ENCODE data around the gene GPR27.

GPR27 gene

DNA sequence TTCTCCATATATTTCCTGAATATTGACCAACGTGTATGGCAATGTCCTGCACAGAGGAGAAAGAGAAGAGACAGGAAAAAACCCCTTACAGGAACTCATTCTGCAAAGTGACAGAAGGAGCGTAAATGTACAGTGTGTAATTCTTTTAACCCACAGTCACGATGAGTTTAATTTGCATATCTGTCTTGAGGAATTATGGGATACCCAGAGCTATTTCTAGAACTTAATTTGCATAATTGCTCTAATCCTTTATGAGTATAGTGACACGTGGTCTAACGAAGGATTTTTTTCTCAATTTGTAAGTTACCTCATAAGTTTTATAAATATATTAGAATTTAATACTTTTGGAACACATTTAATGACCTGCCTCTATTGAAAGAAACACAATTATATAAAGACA is 9.8 kb downstream of the GPR27 start:
- Histone ChIP-seq H3K27ac (ENCODE audit: low read depth, low read length) (no peak overlapping the region), H3K79me2 (ENCODE audit: insufficient read depth, low read length) (no peaks in the 10 kb centered on the region), H4K20me1 (ENCODE audit: low read depth, low read length) (no peaks in the 10 kb centered on the region), H3F3A (ENCODE audit: insufficient read depth) (no peaks in the 10 kb centered on the region), H3K4me2 (ENCODE audit: low read depth, low read length, poor library complexity, severe bottlenecking) (no peak overlapping the region), H3K4me3 (ENCODE audit: insufficient read depth, low read length, poor library complexity, severe bottlenecking) (no peak overlapping the region), H3K36me3 (ENCODE audit: low read length) (no peaks in the 10 kb centered on the region), H3K27me3 (ENCODE audit: low read length) (no peaks in the 10 kb centered on the region), H3K9ac (ENCODE audit: low read length) (no peak overlapping the region), H3K9me3 (ENCODE audit: insufficient read depth, low read length) (no peaks in the 10 kb centered on the region), H2AFZ (ENCODE audit: low read depth, low read length, severe bottlenecking) (no peak overlapping the region), H3K9me2 (replicated peaks; ENCODE audit: insufficient read depth, low read length) (no peaks in the 10 kb centered on the region)
- no peak for TF ChIP-seq EZH2phosphoT487 (conservative IDR thresholded peaks at IDR 0.05; ENCODE audit: low read length)
- TF ChIP-seq, protein P1, sequence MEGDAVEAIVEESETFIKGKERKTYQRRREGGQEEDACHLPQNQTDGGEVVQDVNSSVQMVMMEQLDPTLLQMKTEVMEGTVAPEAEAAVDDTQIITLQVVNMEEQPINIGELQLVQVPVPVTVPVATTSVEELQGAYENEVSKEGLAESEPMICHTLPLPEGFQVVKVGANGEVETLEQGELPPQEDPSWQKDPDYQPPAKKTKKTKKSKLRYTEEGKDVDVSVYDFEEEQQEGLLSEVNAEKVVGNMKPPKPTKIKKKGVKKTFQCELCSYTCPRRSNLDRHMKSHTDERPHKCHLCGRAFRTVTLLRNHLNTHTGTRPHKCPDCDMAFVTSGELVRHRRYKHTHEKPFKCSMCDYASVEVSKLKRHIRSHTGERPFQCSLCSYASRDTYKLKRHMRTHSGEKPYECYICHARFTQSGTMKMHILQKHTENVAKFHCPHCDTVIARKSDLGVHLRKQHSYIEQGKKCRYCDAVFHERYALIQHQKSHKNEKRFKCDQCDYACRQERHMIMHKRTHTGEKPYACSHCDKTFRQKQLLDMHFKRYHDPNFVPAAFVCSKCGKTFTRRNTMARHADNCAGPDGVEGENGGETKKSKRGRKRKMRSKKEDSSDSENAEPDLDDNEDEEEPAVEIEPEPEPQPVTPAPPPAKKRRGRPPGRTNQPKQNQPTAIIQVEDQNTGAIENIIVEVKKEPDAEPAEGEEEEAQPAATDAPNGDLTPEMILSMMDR (IDR thresholded peaks at IDR 0.05; ENCODE audit: insufficient read depth, low read length, poor library complexity, severe bottlenecking) = no peak

DNA sequence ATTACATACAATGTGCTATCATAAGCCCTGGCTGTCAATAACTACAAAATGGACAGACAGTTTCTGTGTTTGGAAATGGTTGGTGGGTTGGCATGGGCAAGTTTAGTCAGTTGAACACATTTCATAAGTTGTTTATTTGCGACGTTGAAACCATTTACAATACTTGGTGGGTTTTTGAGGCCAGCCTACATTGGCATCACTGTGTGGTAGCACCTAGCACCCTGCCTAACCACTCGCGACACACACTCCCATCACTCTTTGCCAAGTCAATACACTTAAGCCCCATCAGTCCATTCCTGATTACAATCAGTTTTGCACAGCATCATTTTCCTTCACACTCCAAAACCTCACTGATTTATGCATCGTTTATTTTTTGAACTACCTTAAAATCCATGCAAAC is 17.5 kb downstream of the GPR27 start:
- Histone ChIP-seq H3K9ac (ENCODE audit: low read length) (no peak overlapping the region), H3K4me2 (ENCODE audit: low read depth, low read length, poor library complexity, severe bottlenecking) (no peak overlapping the region), H4K20me1 (ENCODE audit: low read depth, low read length) (no peaks in the 10 kb centered on the region), H3K9me2 (replicated peaks; ENCODE audit: insufficient read depth, low read length) (no peaks in the 10 kb centered on the region), H3K27me3 (ENCODE audit: low read length) (no peaks in the 10 kb centered on the region), H3K27ac (ENCODE audit: low read depth, low read length) (no peak overlapping the region), H3K79me2 (ENCODE audit: insufficient read depth, low read length) (no peaks in the 10 kb centered on the region), H2AFZ (ENCODE audit: low read depth, low read length, severe bottlenecking) (no peak overlapping the region), H3K36me3 (ENCODE audit: low read length) (no peaks in the 10 kb centered on the region), H3K9me3 (ENCODE audit: insufficient read depth, low read length) (no peaks in the 10 kb centered on the region), H3F3A (ENCODE audit: insufficient read depth) (no peaks in the 10 kb centered on the region), H3K4me3 (ENCODE audit: insufficient read depth, low read length, poor library complexity, severe bottlenecking) (no peak overlapping the region)
- no peak for TF ChIP-seq EZH2phosphoT487 (conservative IDR thresholded peaks at IDR 0.05; ENCODE audit: low read length)
- TF ChIP-seq, protein P1 (IDR thresholded peaks at IDR 0.05; ENCODE audit: insufficient read depth, low read length, poor library complexity, severe bottlenecking) = no peak

DNA sequence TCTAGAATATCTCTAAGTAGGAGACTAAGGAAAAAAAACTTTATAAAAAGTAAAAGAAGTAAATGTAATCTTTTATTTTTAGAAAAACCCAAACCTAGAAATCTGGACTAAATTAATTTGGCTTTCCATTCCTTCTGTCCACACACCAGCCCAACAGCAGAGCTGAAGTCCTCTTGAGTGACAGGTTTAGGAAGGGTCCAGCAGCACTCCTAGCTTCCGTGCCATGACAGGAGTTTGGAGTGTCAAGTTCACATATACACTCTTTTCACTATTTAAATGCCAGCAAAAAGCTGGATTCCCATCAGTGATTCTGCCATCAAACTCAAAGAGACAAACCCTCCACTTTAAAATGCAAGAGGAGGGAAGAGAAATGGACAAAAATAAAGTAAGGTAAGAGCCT is 18.2 kb downstream of the GPR27 start:
- Histone ChIP-seq H3K36me3 (ENCODE audit: low read length) (no peaks in the 10 kb centered on the region), H3K4me3 (ENCODE audit: insufficient read depth, low read length, poor library complexity, severe bottlenecking) (no peak overlapping the region), H4K20me1 (ENCODE audit: low read depth, low read length) (no peaks in the 10 kb centered on the region), H3K79me2 (ENCODE audit: insufficient read depth, low read length) (no peaks in the 10 kb centered on the region), H3K27me3 (ENCODE audit: low read length) (no peaks in the 10 kb centered on the region), H3K9me2 (replicated peaks; ENCODE audit: insufficient read depth, low read length) (no peaks in the 10 kb centered on the region), H3K27ac (ENCODE audit: low read depth, low read length) (no peak overlapping the region), H3K9me3 (ENCODE audit: insufficient read depth, low read length) (no peaks in the 10 kb centered on the region), H3F3A (ENCODE audit: insufficient read depth) (no peaks in the 10 kb centered on the region), H3K9ac (ENCODE audit: low read length) (no peak overlapping the region), H2AFZ (ENCODE audit: low read depth, low read length, severe bottlenecking) (no peak overlapping the region), H3K4me2 (ENCODE audit: low read depth, low read length, poor library complexity, severe bottlenecking) (no peak overlapping the region)
- TF ChIP-seq EZH2phosphoT487 (conservative IDR thresholded peaks at IDR 0.05; ENCODE audit: low read length) = no peak
- TF ChIP-seq, protein P1 (IDR thresholded peaks at IDR 0.05; ENCODE audit: insufficient read depth, low read length, poor library complexity, severe bottlenecking) = no peak

All from SU-DHL-6 (cell line).